Measurements from ENCODE around the gene SRC.

The SRC gene

GRCh38 chr20:37352608-37352980 is 6.7 kb downstream of the SRC start:
- no peak for FAIRE-seq
- no peak for DNase-seq (ENCODE audit: insufficient read length, low spot score)
- no peak for TF ChIP-seq CTCF (IDR thresholded peaks at IDR 0.05; ENCODE audit: insufficient read depth, missing control alignments)

- no peak for TF ChIP-seq CTCF (IDR thresholded peaks at IDR 0.05; ENCODE audit: insufficient read depth, missing control alignments)
- FAIRE-seq (no peak), DNase-seq (ENCODE audit: insufficient read length, low spot score) (no peak)
Measured at GRCh38 chr20:37353285-37353849, 7.4 kb downstream of the SRC start.

GRCh38 chr20:37354210-37355195 is 8.6 kb downstream of the SRC start:
- DNase-seq (ENCODE audit: insufficient read length, low spot score) (no peak), FAIRE-seq (no peak)
- no peak for TF ChIP-seq CTCF (IDR thresholded peaks at IDR 0.05; ENCODE audit: insufficient read depth, missing control alignments)

GRCh38 chr20:37355252-37356180 is 9.6 kb downstream of the SRC start:
- DNase-seq (ENCODE audit: insufficient read length, low spot score) (no peak), FAIRE-seq (no peak)
- no peak for TF ChIP-seq CTCF (IDR thresholded peaks at IDR 0.05; ENCODE audit: insufficient read depth, missing control alignments)

- no peak for FAIRE-seq
- no peak for DNase-seq (ENCODE audit: insufficient read length, low spot score)
- TF ChIP-seq CTCF (IDR thresholded peaks at IDR 0.05; ENCODE audit: insufficient read depth, missing control alignments) = no peak
Measured at GRCh38 chr20:37356387-37356786, 10.4 kb downstream of the SRC start.

GRCh38 chr20:37356961-37357371 is 11.0 kb downstream of the SRC start:
- DNase-seq (ENCODE audit: insufficient read length, low spot score) (no peak), FAIRE-seq (no peak)
- no peak for TF ChIP-seq CTCF (IDR thresholded peaks at IDR 0.05; ENCODE audit: insufficient read depth, missing control alignments)
